ENCODE data around the gene GUK1. TPM values are rescaled to one million over a fixed set of nuclear protein-coding genes. Genes with fewer than 3 reads are reported as not detected.

The GUK1 gene
- total and polyA plus RNA-seq, 2 of the 8 experiments (the other 6 are each of a cell fraction or from before 2014, with no cell fraction given) = 68.5 to 183 TPM

DNA sequence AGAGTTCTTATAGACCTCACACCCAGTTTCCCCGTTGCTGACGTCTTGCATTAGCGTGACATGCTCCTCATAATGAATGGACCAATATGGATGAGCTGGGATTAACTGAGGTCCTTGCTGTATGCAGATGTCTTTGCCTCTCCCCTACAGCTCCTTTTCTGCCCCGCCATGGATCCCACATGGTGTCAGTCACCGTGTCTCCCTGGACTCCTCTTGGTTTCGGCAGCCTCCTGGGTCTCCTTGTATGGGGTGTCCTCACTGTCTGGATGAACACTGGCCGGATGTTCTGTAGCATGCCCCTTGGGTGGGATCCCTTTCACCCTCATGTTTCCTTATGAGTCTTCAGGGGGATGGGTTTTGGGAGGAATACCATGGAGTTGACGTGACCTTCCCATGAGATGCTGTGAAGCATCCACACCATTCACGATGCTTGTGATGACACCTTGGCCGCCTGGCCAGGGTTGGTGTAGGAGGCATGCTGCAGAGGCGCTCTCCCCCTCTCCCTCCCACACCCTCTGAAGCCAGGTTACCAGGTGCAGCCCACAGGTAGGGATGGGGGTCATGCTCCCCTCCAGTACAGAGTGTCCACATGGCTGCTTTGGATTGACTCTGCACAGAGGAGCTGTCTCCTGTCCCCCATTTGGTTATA is 14.1 kb downstream of the GUK1 start:
- ChIA-PET CTCF (ENCODE audit: partially characterized antibody) (interaction anchor here (1.2 to 1.6 kb wide), 4 partner anchors 11 to 14 kb away, joined by 3 to 7 read pairs (median 3); partner anchors contain the start of gene IBA57), POLR2A (ENCODE audit: partially characterized antibody) (interaction anchor here (5.5 kb wide), 1 partner anchor 10 kb away, joined by 44 read pairs; the partner anchor contains the start of gene IBA57)
- no peaks in the 10 kb centered on the region; the same call in 1 of the 2 replicates for H3K23me2 ChIP-seq (ENCODE audit: low read depth, low read length)
- no peak overlapping the region for H3K56ac ChIP-seq (replicated peaks; ENCODE audit: insufficient read length, low read depth, low read length)
- no peak for TF ChIP-seq KDM5A (IDR thresholded peaks at IDR 0.05; ENCODE audit: low read length)
- no peak for FAIRE-seq
- no peak overlapping the region for H3K14ac ChIP-seq (ENCODE audit: insufficient read length)
- no peaks in the 10 kb centered on the region for H3K79me2 ChIP-seq (ENCODE audit: control insufficient read depth in 1 of 2, insufficient read depth in 2 of 2, low read length in 2 of 2)
- H3K9ac ChIP-seq (replicated peaks in 1 of 4; ENCODE audit: extremely low read depth in 1 of 4, low read depth in 3 of 4, low read length in 3 of 4) = no peak overlapping the region
- H2BK120ac ChIP-seq (replicated peaks; ENCODE audit: low read depth, low read length) = no peak overlapping the region
- no peak overlapping the region for H2BK5ac ChIP-seq (ENCODE audit: low read depth, low read length)
- no peak overlapping the region for H2BK20ac ChIP-seq (ENCODE audit: low read length)
- WGBS, 2 experiments (ENCODE audit: extremely low coverage in 1 of 2, insufficient coverage in 1 of 2, insufficient read length in 1 of 2, insufficient replicate concordance in 2 of 2, low coverage in 1 of 2, low lambda C conversion rate in 2 of 2, missing lambda C conversion rate in 1 of 2) = 83% methylated on average over 11 of the region's 11 CpGs; no CpG with 5 or more reads in 1 of the 2 experiments
- no peak overlapping the region for H2AFZ ChIP-seq (ENCODE audit: low read length)
- no peak for DNase-seq (ENCODE audit: low read depth in 1 of 2, low spot score in 2 of 2)
- H3K23ac ChIP-seq (ENCODE audit: insufficient read length) = no peak overlapping the region
- H3K9me3 ChIP-seq (ENCODE audit: insufficient read depth in 2 of 2, low read depth in 1 of 2, low read length in 1 of 2) = no peaks in the 10 kb centered on the region
- no peak overlapping the region for H2BK15ac ChIP-seq (ENCODE audit: low read length)
- H2BK12ac ChIP-seq (ENCODE audit: low read depth, low read length) = no peak overlapping the region
- peaks cover 1 to 4% of the 10 kb centered on the region in 2 experiments for H4K20me1 ChIP-seq (replicated peaks in 1 of 2; ENCODE audit: control insufficient read depth in 1 of 2, insufficient read depth in 2 of 2, low read length in 2 of 2)
- H4K8ac ChIP-seq (ENCODE audit: extremely low read depth, insufficient read depth, low read length) = no peak overlapping the region
- H3K27ac ChIP-seq (ENCODE audit: low read depth, low read length) = no peak overlapping the region
- H3K18ac ChIP-seq (ENCODE audit: extremely low read depth, low read length) = no peak overlapping the region
- peaks cover 0 to 5% (median 0%) of the 10 kb centered on the region in 4 experiments; a peak in 4 of 7 replicates for H3K27me3 ChIP-seq (replicated peaks in 1 of 4; ENCODE audit: control insufficient read depth in 3 of 4, extremely low read depth in 1 of 4, insufficient read depth in 3 of 4, low read length in 3 of 4)
- no peaks in the 10 kb centered on the region for H3K36me3 ChIP-seq (ENCODE audit: control insufficient read depth in 2 of 4, insufficient read depth in 4 of 4, low read length in 3 of 4)
- peaks cover 2% of the 10 kb centered on the region; the same call in 1 of the 2 replicates for H3K79me1 ChIP-seq (ENCODE audit: low read depth, low read length)
- peak overlapping the region; percentile 90; the same call in 1 of the 2 replicates for H2AK5ac ChIP-seq (ENCODE audit: low read depth, low read length)
- H3K4me2 ChIP-seq (ENCODE audit: insufficient read depth in 1 of 2, low read depth in 2 of 2, low read length in 2 of 2) = no peak overlapping the region
- H3K4ac ChIP-seq (replicated peaks; ENCODE audit: insufficient read length, low read depth, low read length) = no peak overlapping the region
- no peak overlapping the region for H3K4me3 ChIP-seq (ENCODE audit: extremely low read depth in 1 of 4, insufficient read depth in 2 of 4, low read depth in 3 of 4, low read length in 4 of 4)
- H3K4me1 ChIP-seq (replicated peaks in 1 of 4; ENCODE audit: control insufficient read depth in 3 of 4, insufficient read depth in 4 of 4, low read length in 3 of 4) = peaks cover 0 to 10% (median 3%) of the 10 kb centered on the region in 4 experiments; a peak in 1 of 7 replicates
- no peak overlapping the region for H4K91ac ChIP-seq (replicated peaks; ENCODE audit: insufficient read length, low read length)
- no peak overlapping the region for H4K5ac ChIP-seq (ENCODE audit: insufficient read length, low read depth, low read length)
